GM12873 (cell line): ENCODE results near the gene SETD5.

ENCODE experiments used
- CTCF ChIP-seq: IDR thresholded peaks from 2 replicates; pipeline ENCODE4 v1.5.1; 2012; ENCODE audit warnings: low read depth, mild to moderate bottlenecking, moderate library complexity, low read length, control low read depth; ENCODE audit not compliant: insufficient read depth; ENCODE audit errors: missing control alignments

SETD5 gene

GRCh38 chr3:9361691-9362388 lies 35.6 kb upstream of the SETD5 start:
- TF ChIP-seq CTCF: no peak

- TF ChIP-seq CTCF: no peak
These were observed 34.5 kb upstream of the SETD5 start, which contains the start of gene THUMPD3 for GRCh38 chr3:9362731-9363530. THUMPD3 (plus strand) TSS chr3:9363054; CDS start chr3:9365069, 2,015 bp downstream.

- TF ChIP-seq CTCF: no peak
These were observed 27.9 kb upstream of the SETD5 start for GRCh38 chr3:9369508-9369907.

GRCh38 chr3:9373465-9373864 lies 23.9 kb upstream of the SETD5 start:
- no peak for TF ChIP-seq CTCF

- TF ChIP-seq CTCF: no peak
These were observed 19.4 kb upstream of the SETD5 start for GRCh38 chr3:9377981-9378380.

GRCh38 chr3:9379327-9379726 lies 18.1 kb upstream of the SETD5 start:
- no peak for TF ChIP-seq CTCF

- TF ChIP-seq CTCF: no peak
These were observed 17.4 kb upstream of the SETD5 start for GRCh38 chr3:9380014-9380413.
